MG63 (cell line): ENCODE data around the gene JAG1. TPM values are rescaled to one million over a fixed set of nuclear protein-coding genes. Genes with fewer than 3 reads are reported as not detected.

Experiments
- DNase-seq: peaks from one replicate; pipeline ENCODE4 v3.0.0-alpha.2; 2020
- H3K27me3 ChIP-seq: fragments of 250-450 bp; sonication (Bioruptor Pico); 2 replicates; pipeline ENCODE4 v1.5.1; 2020; ENCODE audit warnings: mild to moderate bottlenecking, moderate library complexity
- H3K36me3 ChIP-seq: fragments of 250-450 bp; sonication (Bioruptor Pico); 2 replicates; pipeline ENCODE4 v1.5.1; 2020; ENCODE audit warnings: mild to moderate bottlenecking, moderate library complexity
- H3K4me3 ChIP-seq: fragments of 250-450 bp; sonication (Bioruptor Pico); 2 replicates; pipeline ENCODE4 v1.5.1; 2020; ENCODE audit warnings: mild to moderate bottlenecking, moderate library complexity
- H3K9me3 ChIP-seq: fragments of 250-450 bp; sonication (Bioruptor Pico); 2 replicates; pipeline ENCODE4 v1.5.1; 2020; ENCODE audit warnings: mild to moderate bottlenecking, moderate library complexity
- total RNA-seq: library from RNA; depleted of rRNA; stranded (reverse); fragments of >200 nt; shearing (Covaris generic); gene quantifications from 2 replicates; pipeline ENCODE4 v1.2.3, GENCODE V29; 2014; ENCODE audit warnings: low replicate concordance

JAG1 gene
- total RNA-seq, 1 experiment from 2014 or later = 5.3 TPM

GRCh38 chr20:10674684-10675449 lies 1.1 kb upstream of the JAG1 start:
- H3K27me3 ChIP-seq = no peaks in the 10 kb centered on the region
- H3K36me3 ChIP-seq = no peaks in the 10 kb centered on the region; the same call in none of the 2 replicates
- DNase-seq = peak; percentile 72
- H3K9me3 ChIP-seq = no peaks in the 10 kb centered on the region
- peak overlapping the region; percentile 59 for H3K4me3 ChIP-seq

GRCh38 chr20:10673176-10673841 lies 490 bp downstream of the JAG1 start:
- H3K9me3 ChIP-seq = no peaks in the 10 kb centered on the region
- peak; percentile 39 for DNase-seq
- no peaks in the 10 kb centered on the region for H3K27me3 ChIP-seq
- peak overlapping the region; percentile 59 for H3K4me3 ChIP-seq
- H3K36me3 ChIP-seq = no peaks in the 10 kb centered on the region; the same call in none of the 2 replicates

DNA sequence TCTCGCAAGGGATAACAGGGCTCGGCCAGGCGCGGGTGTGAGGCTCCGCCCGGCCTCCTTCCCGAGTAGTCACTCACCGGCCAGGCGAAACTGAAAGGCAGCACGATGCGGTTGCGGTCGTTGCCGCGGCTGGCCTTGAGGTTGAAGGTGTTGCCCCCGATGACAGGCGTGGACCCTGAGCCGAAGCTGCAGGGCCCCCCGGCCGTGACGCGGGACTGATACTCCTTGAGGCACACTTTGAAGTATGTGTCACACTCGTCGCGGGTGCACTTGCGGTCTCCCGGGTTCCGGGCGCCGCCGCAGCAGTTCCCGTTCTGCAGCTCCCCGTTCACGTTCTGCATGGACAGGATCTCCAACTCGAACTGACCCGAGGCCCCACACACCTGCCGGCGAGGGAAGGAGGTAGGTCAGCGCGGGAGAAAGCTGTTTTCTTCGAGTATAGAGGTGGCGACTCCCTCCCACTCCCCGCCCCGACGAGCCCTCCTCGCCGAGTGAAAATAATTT lies 1.1 kb downstream of the JAG1 start:
- Histone ChIP-seq H3K9me3 (no peaks in the 10 kb centered on the region), H3K4me3 (peak overlapping the region; percentile 59), H3K27me3 (no peaks in the 10 kb centered on the region), H3K36me3 (no peaks in the 10 kb centered on the region; the same call in none of the 2 replicates)
- peak; percentile 69 for DNase-seq

DNA sequence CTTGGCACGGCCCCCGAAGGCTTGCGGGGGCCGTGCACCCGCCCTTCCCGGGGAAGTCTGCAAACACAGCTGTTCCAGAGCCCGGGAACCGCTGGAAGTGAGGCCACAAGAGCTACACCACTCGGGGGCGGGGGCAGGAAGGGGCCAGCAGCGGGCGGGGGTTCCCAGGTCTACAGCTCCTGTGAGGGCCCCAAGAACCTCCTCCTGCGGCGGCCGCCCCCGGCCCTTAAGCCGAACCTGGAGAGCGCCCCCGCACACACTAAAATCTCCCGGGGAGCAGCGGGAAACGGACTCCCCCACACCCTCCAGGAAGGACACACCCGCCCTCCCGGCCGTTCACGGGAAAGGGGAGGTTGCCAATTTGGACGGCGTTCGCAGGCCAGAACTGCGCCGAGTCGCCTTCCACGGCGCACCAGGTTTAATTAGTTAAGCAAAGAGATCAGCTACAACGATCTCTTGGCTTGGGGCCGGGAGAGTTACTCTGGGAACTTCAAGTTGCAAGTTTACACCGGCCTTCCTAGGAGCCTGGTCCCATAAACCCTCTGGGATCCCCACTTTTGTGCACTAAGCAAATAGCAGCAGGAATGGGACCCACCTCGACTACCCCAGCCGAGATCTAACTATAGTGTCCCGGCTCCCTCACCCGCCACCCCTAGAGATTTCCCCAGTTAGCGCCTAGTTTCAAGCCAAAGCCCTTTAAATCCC lies 1.7 kb downstream of the JAG1 start:
- Histone ChIP-seq H3K9me3 (no peaks in the 10 kb centered on the region), H3K36me3 (no peaks in the 10 kb centered on the region; the same call in none of the 2 replicates), H3K27me3 (no peaks in the 10 kb centered on the region), H3K4me3 (peak overlapping the region; percentile 59)
- peak; percentile 69 for DNase-seq

DNA sequence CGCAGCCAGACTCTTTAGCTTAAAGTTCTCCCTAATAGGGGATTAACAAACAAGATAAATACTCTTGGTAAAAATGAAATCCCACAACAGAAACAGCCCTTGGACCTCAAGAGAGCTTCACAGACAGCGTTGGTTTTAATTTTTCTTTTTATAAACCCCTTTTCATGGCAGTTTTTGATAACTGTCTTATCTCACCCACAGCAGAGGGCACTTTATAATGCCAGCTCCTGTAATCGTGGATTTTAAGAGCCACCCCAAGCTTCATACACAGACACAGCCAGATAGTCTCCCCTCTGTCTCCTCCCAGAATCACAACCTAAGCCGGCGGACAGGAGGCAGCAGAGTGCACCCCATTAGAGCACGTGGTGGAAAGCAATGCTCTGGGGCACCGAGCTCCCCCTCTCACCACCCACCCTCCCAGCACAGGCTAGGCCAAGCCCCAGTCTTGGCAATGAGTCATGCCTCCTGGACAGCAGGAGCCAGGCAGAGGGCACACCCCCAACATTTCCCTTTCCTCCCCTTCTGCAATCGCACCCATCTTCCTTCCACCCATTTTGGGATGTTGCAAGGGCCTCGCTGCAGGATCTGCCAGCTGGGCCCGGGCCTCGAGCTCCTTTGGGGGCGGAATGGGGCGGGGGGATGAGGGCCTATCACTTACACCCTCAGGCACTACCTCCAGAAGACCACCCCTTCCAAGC lies 2.4 kb downstream of the JAG1 start:
- H3K36me3 ChIP-seq = no peaks in the 10 kb centered on the region; the same call in none of the 2 replicates
- no peaks in the 10 kb centered on the region for H3K9me3 ChIP-seq
- no peaks in the 10 kb centered on the region for H3K27me3 ChIP-seq
- peak overlapping the region; percentile 59 for H3K4me3 ChIP-seq
- DNase-seq = peak; percentile 92

GRCh38 chr20:10670501-10671220 lies 3.1 kb downstream of the JAG1 start:
- H3K9me3 ChIP-seq = no peaks in the 10 kb centered on the region
- no peaks in the 10 kb centered on the region for H3K27me3 ChIP-seq
- H3K36me3 ChIP-seq = no peaks in the 10 kb centered on the region; the same call in none of the 2 replicates
- H3K4me3 ChIP-seq = peak overlapping the region; percentile 59; the same call in 1 of the 2 replicates
- DNase-seq = no peak

DNA sequence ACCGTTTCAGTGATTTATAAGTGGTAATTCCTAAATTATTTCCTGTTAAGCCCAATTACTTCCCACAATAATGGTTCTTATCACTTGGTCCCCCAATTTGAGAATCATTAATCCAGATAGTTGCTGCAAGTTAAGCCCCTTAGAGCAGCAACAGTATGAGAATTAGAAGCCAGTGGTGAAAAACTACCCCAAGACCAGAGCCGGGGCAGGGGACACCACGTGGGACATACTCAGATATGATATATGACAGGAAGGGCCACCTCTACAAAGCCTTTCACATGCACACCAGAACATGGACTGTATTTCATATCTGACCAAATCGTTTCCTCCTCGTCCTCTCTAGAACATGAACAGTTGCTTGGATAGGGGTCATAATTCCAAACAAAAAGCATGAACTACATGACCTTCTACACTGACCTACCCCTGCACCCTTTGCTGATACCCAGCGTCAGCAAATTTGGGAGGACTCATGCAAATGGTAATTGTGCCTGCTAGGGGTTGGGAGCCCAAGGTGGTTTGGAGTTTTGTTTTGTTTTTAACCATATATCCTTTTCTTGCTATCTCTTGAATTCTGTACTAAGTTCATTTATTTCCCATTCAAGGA lies 3.9 kb downstream of the JAG1 start:
- Histone ChIP-seq H3K9me3 (no peaks in the 10 kb centered on the region), H3K4me3 (no peak overlapping the region), H3K36me3 (no peaks in the 10 kb centered on the region; the same call in none of the 2 replicates), H3K27me3 (no peaks in the 10 kb centered on the region)
- DNase-seq = no peak

DNA sequence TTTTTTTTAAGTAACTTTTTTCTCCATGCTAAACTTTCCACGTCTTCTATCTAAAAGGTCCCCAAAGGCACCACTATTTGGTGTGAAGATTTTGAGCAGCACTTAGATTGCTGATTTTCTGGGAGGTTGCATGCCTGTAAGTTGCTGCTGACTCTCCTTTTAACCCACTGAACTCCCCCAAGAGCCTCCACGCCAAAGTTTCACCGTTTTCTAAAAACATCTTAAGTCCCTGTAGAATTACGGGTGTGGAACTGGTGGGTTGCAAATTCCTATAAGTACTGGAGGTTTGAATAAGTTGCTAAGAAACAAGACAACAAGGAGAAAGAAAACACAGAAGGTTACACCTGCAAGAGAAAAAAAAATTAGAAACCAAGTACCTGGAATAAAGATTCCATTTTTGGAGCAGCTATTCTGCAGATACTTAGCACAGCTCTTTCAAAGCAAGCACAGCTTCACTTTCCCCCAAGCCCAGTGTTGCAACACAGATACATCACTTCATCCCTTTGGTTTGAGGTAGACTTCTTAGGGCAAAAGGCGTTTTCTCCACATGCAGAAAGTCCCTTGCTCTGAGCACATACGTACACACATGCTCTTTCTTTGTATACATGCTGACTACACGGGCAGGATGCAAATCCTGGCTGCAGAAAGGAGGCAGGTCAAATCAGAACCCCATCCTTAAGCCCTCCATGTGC lies 5.0 kb downstream of the JAG1 start:
- no peak overlapping the region for H3K4me3 ChIP-seq
- no peak for DNase-seq
- no peaks in the 10 kb centered on the region for H3K9me3 ChIP-seq
- H3K27me3 ChIP-seq = no peaks in the 10 kb centered on the region
- H3K36me3 ChIP-seq = no peaks in the 10 kb centered on the region; the same call in none of the 2 replicates

- no peak overlapping the region for H3K4me3 ChIP-seq
- peaks cover 4% of the 10 kb centered on the region for H3K36me3 ChIP-seq
- no peak for DNase-seq
- H3K9me3 ChIP-seq = no peaks in the 10 kb centered on the region
- no peaks in the 10 kb centered on the region for H3K27me3 ChIP-seq
Measured at GRCh38 chr20:10667560-10668167, 6.1 kb downstream of the JAG1 start.

DNA sequence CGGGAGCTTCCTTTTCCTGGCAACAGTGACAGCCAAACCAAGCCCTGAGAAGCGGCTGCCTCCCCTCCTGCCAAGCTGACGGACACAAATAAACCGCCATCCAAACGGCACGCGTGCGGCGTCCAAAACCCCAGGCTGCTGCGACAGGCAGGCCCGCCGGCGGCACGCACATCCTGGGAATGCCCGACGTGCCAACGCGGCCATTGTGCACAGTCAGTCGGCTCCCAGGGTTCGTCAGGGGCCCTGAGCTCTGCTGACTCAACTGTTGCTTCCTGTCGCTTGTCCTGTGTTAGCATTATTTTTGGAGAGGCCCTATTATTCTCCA lies 6.8 kb downstream of the JAG1 start:
- H3K4me3 ChIP-seq = no peak overlapping the region
- peak; percentile 90 for DNase-seq
- H3K36me3 ChIP-seq = peaks cover 4% of the 10 kb centered on the region
- H3K9me3 ChIP-seq = no peaks in the 10 kb centered on the region
- no peaks in the 10 kb centered on the region for H3K27me3 ChIP-seq

GRCh38 chr20:10666221-10667076 lies 7.3 kb downstream of the JAG1 start:
- peak; percentile 26 for DNase-seq
- Histone ChIP-seq H3K9me3 (no peaks in the 10 kb centered on the region), H3K27me3 (no peaks in the 10 kb centered on the region), H3K36me3 (peaks cover 9% of the 10 kb centered on the region), H3K4me3 (no peak overlapping the region)

DNA sequence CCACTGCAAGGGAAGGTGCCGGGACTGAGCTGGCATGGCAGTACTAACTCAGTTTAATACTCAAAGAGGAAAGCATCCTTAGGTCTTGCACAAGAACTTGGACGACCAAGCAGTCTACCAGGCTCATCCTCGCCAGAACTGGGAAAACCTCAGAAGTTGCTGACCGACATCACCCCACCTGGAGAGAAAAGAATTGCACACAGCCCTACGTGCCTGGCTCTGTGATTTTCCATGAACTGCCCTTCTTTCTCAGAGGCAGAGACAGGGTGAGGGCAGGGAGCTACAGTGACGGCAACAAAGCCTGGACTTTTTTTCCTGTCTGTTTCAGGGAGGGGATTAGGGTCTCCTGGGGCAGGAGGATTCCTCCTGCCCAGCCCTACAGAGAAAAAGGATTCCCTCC lies 8.0 kb downstream of the JAG1 start:
- H3K9me3 ChIP-seq = no peaks in the 10 kb centered on the region
- H3K27me3 ChIP-seq = no peaks in the 10 kb centered on the region
- no peak overlapping the region for H3K4me3 ChIP-seq
- H3K36me3 ChIP-seq = peaks cover 11% of the 10 kb centered on the region
- DNase-seq = no peak

GRCh38 chr20:10665027-10665561 lies 8.7 kb downstream of the JAG1 start:
- Histone ChIP-seq H3K27me3 (no peaks in the 10 kb centered on the region), H3K36me3 (peaks cover 11% of the 10 kb centered on the region), H3K4me3 (no peak overlapping the region), H3K9me3 (no peaks in the 10 kb centered on the region)
- DNase-seq = no peak

DNA sequence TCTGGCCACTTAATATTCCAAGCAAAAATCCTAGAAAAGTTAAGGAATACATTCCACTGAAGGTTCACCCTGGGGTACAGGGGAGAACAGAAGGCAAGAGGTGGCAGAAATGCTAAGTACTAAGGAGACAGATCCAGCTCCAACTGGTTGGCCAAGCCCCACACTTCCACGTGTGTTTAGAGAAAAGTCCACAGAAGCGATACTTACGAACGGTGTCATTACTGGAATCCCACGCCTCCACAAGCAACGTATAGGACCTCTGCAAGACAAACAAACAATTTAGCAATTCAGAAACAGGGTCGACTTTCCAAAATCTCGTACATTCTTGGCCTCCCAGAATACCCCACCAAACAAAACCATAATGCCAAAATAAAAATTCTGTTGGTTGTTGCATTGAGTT lies 10.0 kb downstream of the JAG1 start:
- no peaks in the 10 kb centered on the region for H3K9me3 ChIP-seq
- DNase-seq = no peak
- no peak overlapping the region for H3K4me3 ChIP-seq
- H3K27me3 ChIP-seq = no peaks in the 10 kb centered on the region
- H3K36me3 ChIP-seq = peaks cover 11% of the 10 kb centered on the region
